IMR-90 (cell line): Measurements from ENCODE around the gene CTSL.

ENCODE experiments used
- BHLHE40 ChIP-seq: fragments of 150-350 bp; IDR thresholded peaks from 2 replicates; pipeline ENCODE4 v1.6.1; 2016; ENCODE audit warnings: mild to moderate bottlenecking, low read depth, low read length
- CTCF ChIP-seq: conservative IDR thresholded peaks from 2 replicates; pipeline ENCODE4 v1.5.1; 2012; ENCODE audit warnings: mild to moderate bottlenecking, low read depth, low read length, improper control_type of control experiment
- MXI1 ChIP-seq: IDR thresholded peaks from 2 replicates; pipeline ENCODE4 v1.6.1; 2012; ENCODE audit warnings: low read depth, mild to moderate bottlenecking, low read length, moderate library complexity, borderline replicate concordance
- POLR2A ChIP-seq: IDR thresholded peaks from 2 replicates; pipeline ENCODE4 v1.6.1; 2012; ENCODE audit warnings: mild to moderate bottlenecking, low read depth, low read length
- RAD21 ChIP-seq: IDR thresholded peaks from 2 replicates; pipeline ENCODE4 v1.6.1; 2012; ENCODE audit warnings: low read length, improper control_type of control experiment
- RFX5 ChIP-seq: IDR thresholded peaks from 2 replicates; pipeline ENCODE4 v1.8.0; 2012; ENCODE audit warnings: low read depth, mild to moderate bottlenecking, low read length, moderate library complexity
- SMC3 ChIP-seq: fragments of 150-350 bp; IDR thresholded peaks from 2 replicates; pipeline ENCODE4 v1.6.1; 2016; ENCODE audit warnings: low read depth, mild to moderate bottlenecking, antibody characterized with exemption, low read length, moderate library complexity
- USF2 ChIP-seq: fragments of 150-350 bp; IDR thresholded peaks from 2 replicates; pipeline ENCODE4 v1.6.1; 2017; ENCODE audit warnings: mild to moderate bottlenecking, antibody characterized with exemption, low read length, low read depth

DNA sequence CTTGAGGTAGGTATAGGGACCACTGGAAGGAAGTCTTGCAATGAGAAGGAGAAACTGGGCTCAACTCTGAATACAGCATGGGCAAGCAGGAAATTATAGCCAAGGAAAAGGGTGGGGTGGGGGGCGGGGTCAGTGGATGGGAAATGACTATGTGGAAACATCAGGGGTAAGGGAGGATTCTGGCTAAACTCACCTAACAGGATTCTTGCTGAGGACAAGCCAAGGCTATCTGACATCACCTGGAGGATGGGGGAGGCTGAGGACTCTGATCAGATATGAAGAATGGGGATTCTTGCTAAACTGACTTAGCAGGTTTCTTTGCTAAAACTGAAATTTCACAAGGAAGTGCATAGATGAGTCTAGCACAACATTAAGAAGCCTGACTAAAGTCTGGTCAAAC is 40.8 kb downstream of the CTSL start:
- no peak for TF ChIP-seq SMC3
- no peak for TF ChIP-seq CTCF
- TF ChIP-seq POLR2A, result no peak
- no peak for TF ChIP-seq BHLHE40
- TF ChIP-seq RFX5, result no peak
- TF ChIP-seq USF2, result no peak
- TF ChIP-seq RAD21, result no peak
- TF ChIP-seq MXI1, result no peak
